HS-5 (cell line): ENCODE data around the gene VASP.
A peak's percentile ranks its signal among the peaks of the same experiment; 100 is the strongest.

Source experiments
- DNase-seq: peaks from one replicate; pipeline ENCODE4 v3.0.0-alpha.2; 2012; ENCODE audit warnings: low read depth

The VASP gene

GRCh38 chr19:45506989-45507871, at the start of gene VASP:
Gene VASP, plus strand, starts transcription at chr19:45507479. Its CDS starts 293 bp downstream, at chr19:45507772.
- DNase-seq = peak; percentile 61

DNA sequence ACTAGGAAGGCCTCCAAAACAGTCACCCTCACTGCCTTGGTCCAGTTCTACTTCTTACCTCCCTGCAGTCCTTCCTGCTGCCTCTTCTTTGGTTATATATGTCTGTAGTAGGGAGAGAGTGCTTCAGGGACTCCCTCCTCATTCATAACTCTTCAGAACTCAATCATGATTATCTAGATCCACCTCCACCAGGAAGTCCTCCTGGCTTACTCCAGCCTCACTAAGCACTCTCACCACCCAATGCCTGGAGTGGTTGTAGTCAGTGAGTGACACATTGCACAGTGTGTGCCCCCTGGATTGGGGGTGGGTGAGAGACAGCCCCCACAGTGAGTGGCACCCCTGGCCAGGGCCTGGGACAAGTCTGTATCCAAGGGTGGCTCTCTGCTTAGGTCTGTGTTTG, 49.5 kb upstream of the VASP start:
- no peak for DNase-seq

GRCh38 chr19:45460807-45461347, 46.4 kb upstream of the VASP start:
- no peak for DNase-seq

- no peak for DNase-seq
Measured at GRCh38 chr19:45462174-45462573, 45.1 kb upstream of the VASP start.

GRCh38 chr19:45463241-45463640, 44.0 kb upstream of the VASP start:
- DNase-seq = no peak

GRCh38 chr19:45464274-45464673, 43.0 kb upstream of the VASP start:
- no peak for DNase-seq

DNA sequence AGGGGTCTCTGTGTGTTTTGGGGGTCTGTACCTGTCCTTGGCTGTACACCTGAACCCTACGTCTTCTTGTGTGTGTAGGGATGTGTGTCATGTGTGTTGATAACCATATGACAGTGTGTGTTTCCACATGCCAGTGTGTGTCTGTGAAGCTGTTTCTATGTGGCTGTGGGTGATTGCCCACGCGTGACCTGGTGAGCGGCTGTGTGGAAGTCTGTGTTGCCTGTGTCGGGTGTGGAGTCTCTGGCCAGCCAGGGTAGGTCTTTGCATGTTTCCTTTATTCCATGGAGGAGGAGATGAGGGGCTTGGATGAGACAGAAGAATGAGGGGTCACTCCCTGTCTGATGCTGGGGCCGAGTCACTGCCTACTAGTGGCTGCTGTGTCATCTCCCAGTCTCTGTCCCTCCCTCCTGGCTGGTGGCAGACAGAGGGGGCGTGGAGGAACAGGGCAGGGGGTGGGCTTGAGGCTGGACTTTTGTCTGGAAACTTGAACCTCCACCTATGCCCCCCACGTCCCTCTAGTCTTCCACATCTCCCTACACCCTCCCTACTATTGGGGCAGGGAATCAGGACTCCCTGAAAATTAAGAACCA, 42.3 kb upstream of the VASP start:
- no peak for DNase-seq

- DNase-seq = no peak
Measured at GRCh38 chr19:45467115-45467455, 40.2 kb upstream of the VASP start.

GRCh38 chr19:45467456-45468158, 39.7 kb upstream of the VASP start, which contains the start of gene FOSB:
Gene FOSB, plus strand, starts transcription at chr19:45467996. Its CDS starts 591 bp downstream, at chr19:45468587.
- DNase-seq = peak; percentile 85

- DNase-seq = no peak
Measured at GRCh38 chr19:45468159-45468651, 39.1 kb upstream of the VASP start.

- DNase-seq = no peak
Measured at GRCh38 chr19:45468803-45469131, 38.5 kb upstream of the VASP start.

DNA sequence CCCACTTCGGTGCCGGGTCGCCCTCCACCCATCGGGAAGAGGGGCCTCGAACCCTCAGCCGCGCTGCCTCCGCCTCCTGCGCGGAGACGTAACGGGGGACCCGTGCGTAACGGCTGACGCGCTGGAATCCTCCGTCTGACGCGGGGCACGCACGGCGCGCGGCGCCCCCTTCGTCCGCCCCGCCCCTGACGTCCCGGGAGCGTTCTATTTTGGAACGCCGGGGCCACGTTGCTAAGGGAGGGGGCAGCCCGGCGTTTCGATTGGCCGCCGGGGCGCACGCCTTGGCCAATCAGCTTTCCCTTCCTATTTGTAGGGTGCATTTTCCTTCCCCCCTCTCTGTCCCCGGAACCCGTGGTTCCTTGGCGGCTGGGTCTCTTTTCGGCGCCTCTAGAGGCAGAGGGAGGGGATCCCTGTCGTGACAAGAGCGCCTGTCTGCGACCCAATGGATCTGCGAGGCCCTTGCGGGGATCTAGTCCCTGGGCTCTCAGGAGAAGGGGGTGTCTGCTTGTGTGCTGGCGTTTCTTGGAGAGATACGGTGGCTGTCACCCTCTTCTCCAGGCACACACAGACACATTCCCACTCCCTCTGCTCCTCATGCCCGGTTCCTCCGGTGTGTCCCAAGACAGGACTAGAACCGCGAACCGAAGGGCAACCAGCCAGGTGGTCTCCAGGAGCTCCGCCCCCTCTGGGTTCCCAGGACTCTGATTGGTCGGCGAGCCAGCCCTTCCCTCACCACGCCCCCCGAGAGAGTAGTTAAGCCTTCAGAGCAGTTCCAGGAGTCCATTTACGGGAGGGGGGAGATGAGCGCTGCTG, 37.9 kb upstream of the VASP start:
- peak; percentile 77 for DNase-seq

DNA sequence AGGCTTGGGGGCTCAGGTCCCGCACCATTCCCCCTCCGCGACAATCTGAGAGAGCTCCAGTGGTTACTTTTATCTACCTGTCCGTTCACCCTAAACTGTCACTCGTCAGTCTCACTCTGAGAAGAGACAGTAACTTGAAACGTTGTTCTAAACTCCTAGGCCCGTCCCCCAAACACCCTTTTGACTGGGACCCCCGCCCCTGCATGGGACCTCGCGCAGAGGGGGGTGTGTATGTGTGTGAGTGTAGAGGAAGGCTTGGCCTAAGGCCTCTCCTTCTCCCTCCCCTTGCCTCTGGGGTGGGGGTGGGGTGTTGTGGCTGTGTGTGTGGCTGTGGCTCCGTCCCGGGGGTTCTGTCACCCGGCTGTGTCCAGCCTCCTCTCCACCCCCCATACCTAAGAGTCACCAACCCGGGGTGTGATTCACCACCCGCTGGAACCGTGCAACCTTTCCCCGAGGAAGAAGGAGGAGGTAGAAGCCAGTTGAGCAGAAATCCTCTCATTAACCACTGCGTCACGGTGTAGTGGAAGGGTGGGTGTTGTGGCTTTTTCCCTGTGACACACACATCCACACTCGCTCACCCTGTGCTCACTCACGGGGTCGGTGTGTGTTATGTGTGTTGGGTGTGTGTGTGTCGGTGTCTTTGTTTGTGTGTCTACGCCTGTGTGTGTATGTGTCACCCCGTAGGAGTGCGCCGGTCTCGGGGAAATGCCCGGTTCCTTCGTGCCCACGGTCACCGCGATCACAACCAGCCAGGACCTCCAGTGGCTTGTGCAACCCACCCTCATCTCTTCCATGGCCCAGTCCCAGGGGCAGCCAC, 37.1 kb upstream of the VASP start:
- no peak for DNase-seq

DNA sequence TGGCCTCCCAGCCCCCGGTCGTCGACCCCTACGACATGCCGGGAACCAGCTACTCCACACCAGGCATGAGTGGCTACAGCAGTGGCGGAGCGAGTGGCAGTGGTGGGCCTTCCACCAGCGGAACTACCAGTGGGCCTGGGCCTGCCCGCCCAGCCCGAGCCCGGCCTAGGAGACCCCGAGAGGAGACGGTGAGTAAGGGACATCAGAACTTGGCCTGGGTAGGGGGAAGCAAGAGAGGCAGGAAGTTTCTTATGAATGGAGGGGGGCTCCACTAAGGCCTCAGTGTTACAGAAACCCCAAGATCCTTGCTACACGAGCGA, 36.6 kb upstream of the VASP start:
- DNase-seq = no peak

- no peak for DNase-seq
Measured at GRCh38 chr19:45471111-45471930, 36.0 kb upstream of the VASP start.

DNA sequence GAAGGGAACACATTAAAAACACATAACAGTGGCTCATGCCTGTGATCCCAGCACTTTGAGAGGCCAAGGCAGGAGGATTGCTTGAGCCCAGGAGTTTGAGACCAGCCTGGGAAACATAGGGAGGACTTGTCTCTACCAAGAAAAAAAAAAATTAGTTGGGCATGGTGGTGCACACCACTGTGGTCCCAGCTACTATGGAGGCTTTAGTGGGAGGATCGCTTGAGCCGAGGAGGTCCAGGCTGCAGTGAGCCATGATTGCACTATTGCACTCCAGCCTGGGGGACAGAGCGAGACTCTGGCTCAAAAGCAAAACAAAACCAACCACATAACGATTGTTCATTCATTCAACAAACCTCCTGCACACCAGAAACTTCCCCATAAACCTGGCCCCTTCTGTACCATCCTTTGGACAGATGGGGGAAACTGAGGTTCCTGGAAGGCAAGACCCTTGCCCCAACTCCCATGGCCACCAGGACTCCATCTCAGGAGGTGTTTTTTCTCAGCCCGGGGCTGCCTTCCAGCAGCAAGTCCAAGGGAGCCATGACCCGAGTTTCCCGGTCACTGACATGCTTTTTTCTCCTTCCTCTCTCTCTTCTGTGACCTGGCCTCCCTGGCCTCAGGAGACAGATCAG, 35.2 kb upstream of the VASP start:
- DNase-seq = no peak

- no peak for DNase-seq
Measured at GRCh38 chr19:45472563-45473366, 34.5 kb upstream of the VASP start.

GRCh38 chr19:45473367-45473681, 34.0 kb upstream of the VASP start:
- no peak for DNase-seq
